SU-DHL-6 (cell line): Measurements from ENCODE around the gene TMEM192.
"Not testable (repeated sequence)": the region's sequence is repeated elsewhere in the genome, so short reads cannot be mapped to it uniquely, and the experiment has no call there.

ENCODE experiments used
- H2AFZ ChIP-seq: fragments of 200-600 bp; sonication (generic); 2 replicates; pipeline ENCODE4 v1.6.1; 2014; ENCODE audit warnings: low read depth, mild to moderate bottlenecking, moderate library complexity, mixed read lengths, antibody characterized with exemption, low read length; ENCODE audit not compliant: severe bottlenecking
- H3F3A ChIP-seq: fragments of 200-600 bp; shearing (Covaris generic); 2 replicates; pipeline ENCODE4 v1.6.0; 2016; ENCODE audit warnings: antibody characterized with exemption, mild to moderate bottlenecking; ENCODE audit not compliant: insufficient read depth
- H3K27ac ChIP-seq: fragments of 200-600 bp; sonication (generic); 2 replicates; pipeline ENCODE4 v1.5.1; 2016; ENCODE audit warnings: low read depth, mild to moderate bottlenecking, low read length, moderate library complexity, mixed read lengths
- H3K27me3 ChIP-seq: fragments of 200-600 bp; sonication (generic), shearing (Covaris generic); 2 replicates; pipeline ENCODE4 v1.6.0; 2014; ENCODE audit warnings: mild to moderate bottlenecking, low read length
- H3K36me3 ChIP-seq: fragments of 200-600 bp; sonication (generic); 2 replicates; pipeline ENCODE4 v1.6.1; 2014; ENCODE audit warnings: mild to moderate bottlenecking, low read length, mixed read lengths
- H3K4me2 ChIP-seq: fragments of 300-600, 200-600 bp; shearing (Covaris generic), sonication (generic); 2 replicates; pipeline ENCODE4 v1.6.0; 2014; ENCODE audit warnings: low read length, low read depth, mild to moderate bottlenecking; ENCODE audit not compliant: poor library complexity, severe bottlenecking
- H3K4me3 ChIP-seq: fragments of 200-600 bp; sonication (generic); 2 replicates; pipeline ENCODE4 v1.5.1; 2014; ENCODE audit warnings: antibody characterized with exemption, low read length, mild to moderate bottlenecking, mixed read lengths; ENCODE audit not compliant: insufficient read depth, poor library complexity, severe bottlenecking
- H3K79me2 ChIP-seq: fragments of 200-600 bp; sonication (generic); 2 replicates; pipeline ENCODE4 v1.6.1; 2014; ENCODE audit warnings: mild to moderate bottlenecking, low read length, moderate library complexity; ENCODE audit not compliant: insufficient read depth
- H3K9ac ChIP-seq: fragments of 200-600 bp; sonication (generic); 2 replicates; pipeline ENCODE4 v1.7.0; 2014; ENCODE audit warnings: mild to moderate bottlenecking, low read length
- H3K9me2 ChIP-seq: fragments of 200-600 bp; sonication (generic); replicated peaks from 2 replicates; pipeline ENCODE4 v1.6.1; 2014; ENCODE audit warnings: low read length; ENCODE audit not compliant: insufficient read depth
- H3K9me3 ChIP-seq: fragments of 200-600 bp; sonication (generic); 2 replicates; pipeline ENCODE4 v1.6.1; 2014; ENCODE audit warnings: low read length, mixed read lengths; ENCODE audit not compliant: insufficient read depth
- H4K20me1 ChIP-seq: fragments of 200-600 bp; sonication (generic); 2 replicates; pipeline ENCODE4 v1.6.1; 2014; ENCODE audit warnings: low read depth, mild to moderate bottlenecking, antibody characterized with exemption, low read length, moderate library complexity, mixed read lengths
- CTCF ChIP-seq: fragments of 200-600 bp; sonication (generic); IDR thresholded peaks from one replicate; pipeline ENCODE4 v1.5.1; 2017; ENCODE audit warnings: antibody characterized with exemption, mild to moderate bottlenecking, low read length, moderate library complexity; ENCODE audit not compliant: insufficient read depth, poor library complexity, severe bottlenecking
- EZH2phosphoT487 ChIP-seq: fragments of 200-600 bp; sonication (generic), shearing (Covaris generic); conservative IDR thresholded peaks from 2 replicates; pipeline ENCODE4 v1.6.1; 2018; ENCODE audit warnings: mild to moderate bottlenecking, antibody characterized with exemption, low read length, moderate library complexity, mixed read lengths

The TMEM192 gene

DNA sequence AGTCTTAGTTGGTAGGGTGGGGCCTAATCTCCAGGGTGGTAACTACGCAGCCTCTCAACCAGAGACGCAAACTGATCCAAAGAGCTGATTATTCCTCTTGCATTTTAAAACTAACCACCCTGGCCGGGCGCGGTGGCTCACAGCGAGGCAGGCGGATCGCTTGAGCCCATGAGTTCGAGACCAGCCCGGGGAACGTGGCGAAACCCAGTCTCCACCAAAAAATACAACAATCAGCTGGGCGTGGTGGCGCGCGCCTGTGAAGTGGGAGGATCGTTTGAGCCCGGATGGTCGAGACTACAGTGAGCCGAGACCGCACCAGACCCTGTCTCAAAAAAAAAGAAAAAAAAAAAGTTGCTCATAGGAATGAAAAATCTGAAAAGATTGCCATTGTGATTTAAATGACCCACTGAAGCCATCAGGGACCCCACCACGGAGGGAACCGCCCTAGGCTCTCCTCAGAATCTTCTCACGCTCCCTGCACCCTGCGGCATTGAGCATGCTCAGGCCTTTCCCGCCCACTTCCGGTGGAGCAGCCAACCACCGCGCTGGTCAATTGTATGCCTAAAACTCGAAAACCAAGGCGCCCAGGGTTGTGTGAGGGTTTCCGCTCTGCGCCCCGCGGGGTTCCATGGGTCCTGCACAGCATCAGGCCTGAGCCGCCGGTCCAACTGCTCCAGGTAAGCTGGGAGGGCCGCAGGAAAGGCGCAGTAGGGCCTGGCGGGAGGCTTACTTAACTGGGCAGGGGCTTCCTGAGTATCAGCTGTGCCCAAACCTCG is 81.0 kb downstream of the TMEM192 start, which contains the start of gene TRIM60:
Gene TRIM60 (plus strand): TSS at position 564 of the 776 bp plus-strand sequence. CDS start 8,074 bp downstream, outside the sequence.
- Histone ChIP-seq H3K9ac (no peak within 1 kb of the TSS), H4K20me1 (no peaks in the 10 kb centered on the region), H2AFZ (no peak within 1 kb of the TSS), H3K4me2 (no peak within 1 kb of the TSS), H3K9me3 (no peaks in the 10 kb centered on the region), H3K27me3 (no peaks in the 10 kb centered on the region), H3K27ac (no peak within 1 kb of the TSS), H3F3A (no peaks in the 10 kb centered on the region), H3K9me2 (no peaks in the 10 kb centered on the region), H3K36me3 (no peaks in the 10 kb centered on the region), H3K79me2 (no peaks in the 10 kb centered on the region), H3K4me3 (no peak within 1 kb of the TSS)
- TF ChIP-seq CTCF (no peak), EZH2phosphoT487 (no peak)

- no peaks in the 10 kb centered on the region for H3K36me3 ChIP-seq
- H2AFZ ChIP-seq, result no peak overlapping the region
- no peaks in the 10 kb centered on the region for H3K9me3 ChIP-seq
- no peak overlapping the region for H3K9ac ChIP-seq
- no peaks in the 10 kb centered on the region for H3K9me2 ChIP-seq
- no peak overlapping the region for H3K4me2 ChIP-seq
- TF ChIP-seq EZH2phosphoT487 (no peak), CTCF (no peak)
- H3K27me3 ChIP-seq, result no peaks in the 10 kb centered on the region
- H3F3A ChIP-seq, result no peaks in the 10 kb centered on the region
- H4K20me1 ChIP-seq, result no peaks in the 10 kb centered on the region
- no peak overlapping the region for H3K27ac ChIP-seq
- H3K4me3 ChIP-seq, result no peak overlapping the region
- no peaks in the 10 kb centered on the region for H3K79me2 ChIP-seq
Measured at GRCh38 chr4:165027762-165028402, 84.8 kb downstream of the TMEM192 start.

- not testable (repeated sequence) for H2AFZ ChIP-seq, H3K27ac ChIP-seq, H3K36me3 ChIP-seq, H3K9ac ChIP-seq, H3K9me2 ChIP-seq, H4K20me1 ChIP-seq, H3K9me3 ChIP-seq, H3K4me3 ChIP-seq, H3F3A ChIP-seq, H3K4me2 ChIP-seq, H3K79me2 ChIP-seq, H3K27me3 ChIP-seq
Measured at GRCh38 chr4:165025782-165026181, 86.9 kb downstream of the TMEM192 start.
